ENCODE data around the gene SV2C.

DNA sequence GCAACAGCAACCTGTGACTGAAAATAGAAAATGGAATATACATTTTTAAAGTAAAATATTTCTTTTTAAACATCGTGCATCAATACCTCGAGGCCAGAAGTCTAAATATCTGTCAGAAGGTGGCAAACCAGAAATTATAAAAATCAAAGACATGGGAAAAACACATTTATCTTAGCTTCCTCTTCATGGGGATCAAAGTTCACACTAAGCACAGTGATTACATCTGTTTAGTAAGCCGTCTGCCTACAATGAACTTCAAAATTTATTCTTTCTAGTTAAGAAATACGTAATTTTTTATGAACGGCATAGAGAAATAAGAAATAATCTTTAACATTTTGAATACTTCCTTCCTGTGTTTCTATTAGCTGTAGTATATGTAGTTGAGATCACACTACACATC is 17.9 kb upstream of the SV2C start:
- TF ChIP-seq, protein P1, sequence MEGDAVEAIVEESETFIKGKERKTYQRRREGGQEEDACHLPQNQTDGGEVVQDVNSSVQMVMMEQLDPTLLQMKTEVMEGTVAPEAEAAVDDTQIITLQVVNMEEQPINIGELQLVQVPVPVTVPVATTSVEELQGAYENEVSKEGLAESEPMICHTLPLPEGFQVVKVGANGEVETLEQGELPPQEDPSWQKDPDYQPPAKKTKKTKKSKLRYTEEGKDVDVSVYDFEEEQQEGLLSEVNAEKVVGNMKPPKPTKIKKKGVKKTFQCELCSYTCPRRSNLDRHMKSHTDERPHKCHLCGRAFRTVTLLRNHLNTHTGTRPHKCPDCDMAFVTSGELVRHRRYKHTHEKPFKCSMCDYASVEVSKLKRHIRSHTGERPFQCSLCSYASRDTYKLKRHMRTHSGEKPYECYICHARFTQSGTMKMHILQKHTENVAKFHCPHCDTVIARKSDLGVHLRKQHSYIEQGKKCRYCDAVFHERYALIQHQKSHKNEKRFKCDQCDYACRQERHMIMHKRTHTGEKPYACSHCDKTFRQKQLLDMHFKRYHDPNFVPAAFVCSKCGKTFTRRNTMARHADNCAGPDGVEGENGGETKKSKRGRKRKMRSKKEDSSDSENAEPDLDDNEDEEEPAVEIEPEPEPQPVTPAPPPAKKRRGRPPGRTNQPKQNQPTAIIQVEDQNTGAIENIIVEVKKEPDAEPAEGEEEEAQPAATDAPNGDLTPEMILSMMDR (IDR thresholded peaks at IDR 0.05): no peak
- no peak for TF ChIP-seq POLR2A (IDR thresholded peaks at IDR 0.05)
